NCI-H128 (cell line): ENCODE data around the gene RPAP3.
A peak's percentile ranks its signal among the peaks of the same experiment; 100 is the strongest.

Experiments used
- DNase-seq: peaks from one replicate; lab custom pipeline; 2025; ENCODE audit not compliant: unreplicated experiment; lab: John Stamatoyannopoulos, UW

RPAP3 gene

GRCh38 chr12:47721431-47721973 is 15.7 kb upstream of the RPAP3 start:
- no peak for DNase-seq

- no peak for DNase-seq
Observed at GRCh38 chr12:47718531-47718930, 12.7 kb upstream of the RPAP3 start.

GRCh38 chr12:47717443-47718193 is 11.8 kb upstream of the RPAP3 start:
- peak; percentile 41 for DNase-seq

GRCh38 chr12:47717046-47717442 is 11.2 kb upstream of the RPAP3 start:
- no peak for DNase-seq

- DNase-seq: no peak
Observed at GRCh38 chr12:47715877-47716548, 10.2 kb upstream of the RPAP3 start.

- DNase-seq: peak; percentile 72
Observed at GRCh38 chr12:47715393-47715876, 9.6 kb upstream of the RPAP3 start.

GRCh38 chr12:47714826-47715386 is 9.1 kb upstream of the RPAP3 start:
- no peak for DNase-seq

- DNase-seq: no peak
Observed at GRCh38 chr12:47712171-47712570, 6.3 kb upstream of the RPAP3 start.

- no peak for DNase-seq
Observed at GRCh38 chr12:47711448-47711847, 5.6 kb upstream of the RPAP3 start.

GRCh38 chr12:47710278-47710677 is 4.4 kb upstream of the RPAP3 start:
- no peak for DNase-seq

- no peak for DNase-seq
Observed at GRCh38 chr12:47709671-47710070, 3.8 kb upstream of the RPAP3 start.

- no peak for DNase-seq
Observed at GRCh38 chr12:47709237-47709636, 3.4 kb upstream of the RPAP3 start.

GRCh38 chr12:47707905-47708543 is 2.2 kb upstream of the RPAP3 start:
- DNase-seq: no peak

GRCh38 chr12:47707355-47707754 is 1.5 kb upstream of the RPAP3 start:
- no peak for DNase-seq

GRCh38 chr12:47705229-47705565 is 633 bp downstream of the RPAP3 start:
- DNase-seq: no peak

- DNase-seq: no peak
Observed at GRCh38 chr12:47704719-47705118, 1.1 kb downstream of the RPAP3 start.

- no peak for DNase-seq
Observed at GRCh38 chr12:47700263-47700662, 5.6 kb downstream of the RPAP3 start.

GRCh38 chr12:47698631-47699030 is 7.2 kb downstream of the RPAP3 start:
- DNase-seq: no peak

GRCh38 chr12:47698055-47698454 is 7.8 kb downstream of the RPAP3 start:
- no peak for DNase-seq

- DNase-seq: no peak
Observed at GRCh38 chr12:47689215-47689614, 16.6 kb downstream of the RPAP3 start.

- DNase-seq: no peak
Observed at GRCh38 chr12:47687636-47688035, 18.2 kb downstream of the RPAP3 start.
